ENCODE data around the gene GMCL1.
"Not testable (repeated sequence)": the region's sequence is repeated elsewhere in the genome, so short reads cannot be mapped to it uniquely, and the experiment has no call there.

The GMCL1 gene, protein sequence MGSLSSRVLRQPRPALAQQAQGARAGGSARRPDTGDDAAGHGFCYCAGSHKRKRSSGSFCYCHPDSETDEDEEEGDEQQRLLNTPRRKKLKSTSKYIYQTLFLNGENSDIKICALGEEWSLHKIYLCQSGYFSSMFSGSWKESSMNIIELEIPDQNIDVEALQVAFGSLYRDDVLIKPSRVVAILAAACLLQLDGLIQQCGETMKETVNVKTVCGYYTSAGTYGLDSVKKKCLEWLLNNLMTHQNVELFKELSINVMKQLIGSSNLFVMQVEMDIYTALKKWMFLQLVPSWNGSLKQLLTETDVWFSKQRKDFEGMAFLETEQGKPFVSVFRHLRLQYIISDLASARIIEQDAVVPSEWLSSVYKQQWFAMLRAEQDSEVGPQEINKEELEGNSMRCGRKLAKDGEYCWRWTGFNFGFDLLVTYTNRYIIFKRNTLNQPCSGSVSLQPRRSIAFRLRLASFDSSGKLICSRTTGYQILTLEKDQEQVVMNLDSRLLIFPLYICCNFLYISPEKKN

DNA sequence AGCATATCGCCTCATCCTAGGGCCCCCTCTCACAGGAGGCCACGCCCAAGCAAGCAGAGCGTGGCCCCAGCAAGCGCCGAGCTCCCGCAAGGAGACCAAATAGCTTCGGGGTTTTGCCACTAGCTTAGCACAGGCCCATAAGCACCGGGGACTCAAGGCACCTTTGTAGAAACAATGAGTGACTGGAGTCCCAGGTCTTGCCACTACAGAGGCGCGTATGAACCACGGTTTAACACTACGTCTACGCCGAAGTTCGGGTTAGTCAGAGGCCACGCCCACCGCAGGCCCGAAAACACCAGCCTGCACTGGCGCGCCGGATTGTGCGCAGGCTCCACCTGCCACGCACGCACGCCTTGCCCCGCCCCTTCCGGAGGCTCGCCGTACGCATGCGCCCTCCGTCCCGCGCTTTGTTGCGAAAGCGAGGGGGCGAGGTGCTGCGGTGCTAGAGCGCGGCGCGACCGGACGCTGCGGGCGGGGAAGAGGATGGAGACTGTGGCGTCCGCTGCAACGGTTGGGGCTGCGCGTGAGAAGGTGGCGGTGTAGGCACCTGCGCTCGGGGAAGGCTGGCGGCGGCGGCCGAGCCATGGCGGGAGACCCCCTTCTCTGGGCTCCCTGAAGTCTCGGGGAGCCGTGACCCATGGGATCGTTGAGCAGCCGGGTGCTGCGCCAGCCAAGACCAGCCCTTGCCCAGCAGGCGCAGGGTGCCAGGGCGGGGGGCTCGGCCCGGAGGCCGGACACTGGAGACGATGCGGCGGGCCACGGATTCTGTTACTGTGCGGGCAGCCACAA, at the start of gene GMCL1:
GMCL1 (plus strand) TSS at position 405 of the 789 bp plus-strand sequence; CDS start at position 638, 233 bp downstream.
- DNase-seq (ENCODE audit: low read depth, low spot score), result peak; percentile 94

GRCh38 chr2:69780921-69781320, 48.5 kb upstream of the GMCL1 start:
- DNase-seq (ENCODE audit: low read depth, low spot score), result no peak

- no peak for DNase-seq (ENCODE audit: low read depth, low spot score)
These were observed 47.9 kb upstream of the GMCL1 start for GRCh38 chr2:69781321-69782248.

- DNase-seq (ENCODE audit: low read depth, low spot score), result no peak
These were observed 45.2 kb upstream of the GMCL1 start for GRCh38 chr2:69784228-69784627.

GRCh38 chr2:69785358-69785757, 44.1 kb upstream of the GMCL1 start:
- DNase-seq (ENCODE audit: low read depth, low spot score), result no peak

GRCh38 chr2:69786052-69786560, 43.4 kb upstream of the GMCL1 start:
- no peak for DNase-seq (ENCODE audit: low read depth, low spot score)

DNA sequence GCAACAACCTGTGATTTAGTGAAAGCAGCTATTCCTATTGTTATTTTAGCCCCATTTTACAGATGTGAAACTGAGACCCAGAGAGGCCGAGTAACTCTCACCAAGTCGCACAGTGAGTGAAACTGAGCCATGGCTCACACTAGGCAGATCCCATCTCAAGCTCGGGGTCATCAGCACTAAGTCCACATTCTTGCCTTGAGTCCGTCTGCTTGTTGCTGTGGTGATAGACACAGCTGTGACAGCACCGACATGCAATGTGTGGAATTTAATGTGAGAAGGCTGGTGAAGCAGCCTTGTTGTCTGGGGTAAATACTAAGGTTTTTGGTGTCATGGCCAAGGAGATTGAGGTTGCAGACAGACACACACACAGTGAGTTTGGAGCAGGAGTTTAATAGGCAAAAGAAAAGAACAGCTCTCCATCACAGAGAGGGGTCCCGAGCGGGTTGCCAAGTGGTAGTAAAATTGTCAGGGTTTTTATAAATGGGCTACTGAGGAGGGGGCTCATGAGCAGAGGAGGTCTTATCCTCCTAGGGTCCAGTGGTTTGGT, 40.2 kb upstream of the GMCL1 start:
- no peak for DNase-seq (ENCODE audit: low read depth, low spot score)

GRCh38 chr2:69789772-69790600, 39.5 kb upstream of the GMCL1 start:
- no peak for DNase-seq (ENCODE audit: low read depth, low spot score)

GRCh38 chr2:69790601-69790959, 38.9 kb upstream of the GMCL1 start:
- no peak for DNase-seq (ENCODE audit: low read depth, low spot score)

DNA sequence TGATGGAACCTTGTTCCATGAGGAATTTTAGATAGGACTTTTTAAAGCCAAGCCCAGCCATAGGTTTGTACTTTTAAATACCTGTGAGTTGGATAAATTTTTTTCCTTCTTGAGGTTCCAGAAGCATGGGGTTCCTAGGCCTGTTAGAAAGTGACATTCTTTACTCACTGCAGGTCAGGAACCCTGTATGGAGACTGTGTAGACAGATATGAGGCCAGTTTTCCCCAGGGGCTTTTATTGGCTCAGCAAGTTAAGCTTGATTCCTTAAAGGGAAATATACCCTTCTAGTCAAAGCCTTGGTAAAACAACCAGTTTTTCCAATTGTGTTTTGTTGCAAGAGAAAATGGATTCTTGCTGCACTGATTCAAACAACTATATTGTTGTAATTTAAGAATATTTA, 38.4 kb upstream of the GMCL1 start:
- no peak for DNase-seq (ENCODE audit: low read depth, low spot score)

- DNase-seq (ENCODE audit: low read depth, low spot score), result no peak
These were observed 33.3 kb upstream of the GMCL1 start for GRCh38 chr2:69796174-69796573.

- DNase-seq (ENCODE audit: low read depth, low spot score), result no peak
These were observed 32.2 kb upstream of the GMCL1 start for GRCh38 chr2:69797235-69797634.

GRCh38 chr2:69797836-69798289, 31.6 kb upstream of the GMCL1 start:
- DNase-seq (ENCODE audit: low read depth, low spot score), result no peak

DNA sequence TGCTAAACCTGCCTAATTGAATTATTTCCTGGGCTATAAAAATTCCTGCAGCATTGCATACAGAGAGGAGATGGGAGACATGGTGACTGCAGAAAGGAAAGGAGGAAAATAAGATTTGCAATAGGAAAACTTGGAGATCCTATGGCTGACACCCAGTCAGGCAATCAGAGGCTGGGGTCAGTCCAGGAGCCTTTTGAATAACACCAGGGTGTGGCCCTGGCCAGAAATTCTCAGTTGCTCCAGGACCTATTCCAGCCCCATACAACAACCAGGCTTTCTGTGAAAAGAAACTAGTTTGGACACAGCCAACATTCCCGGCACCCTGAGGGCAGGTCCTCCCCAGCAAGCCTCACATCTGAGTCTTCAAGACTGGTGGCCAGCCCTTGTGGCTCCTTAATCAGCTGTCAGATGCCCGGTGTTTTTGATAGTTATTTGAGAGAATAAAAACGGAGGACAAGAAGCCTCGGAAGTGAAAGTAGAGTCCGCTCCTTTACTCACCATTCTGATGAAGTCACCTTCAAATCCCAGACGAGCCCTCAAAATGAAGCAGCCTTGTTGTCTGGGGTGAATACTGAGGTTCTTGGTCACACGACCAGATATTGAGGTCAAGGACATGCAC, 31.1 kb upstream of the GMCL1 start:
- DNase-seq (ENCODE audit: low read depth, low spot score), result no peak

GRCh38 chr2:69798909-69799526, 30.4 kb upstream of the GMCL1 start:
- no peak for DNase-seq (ENCODE audit: low read depth, low spot score)

DNA sequence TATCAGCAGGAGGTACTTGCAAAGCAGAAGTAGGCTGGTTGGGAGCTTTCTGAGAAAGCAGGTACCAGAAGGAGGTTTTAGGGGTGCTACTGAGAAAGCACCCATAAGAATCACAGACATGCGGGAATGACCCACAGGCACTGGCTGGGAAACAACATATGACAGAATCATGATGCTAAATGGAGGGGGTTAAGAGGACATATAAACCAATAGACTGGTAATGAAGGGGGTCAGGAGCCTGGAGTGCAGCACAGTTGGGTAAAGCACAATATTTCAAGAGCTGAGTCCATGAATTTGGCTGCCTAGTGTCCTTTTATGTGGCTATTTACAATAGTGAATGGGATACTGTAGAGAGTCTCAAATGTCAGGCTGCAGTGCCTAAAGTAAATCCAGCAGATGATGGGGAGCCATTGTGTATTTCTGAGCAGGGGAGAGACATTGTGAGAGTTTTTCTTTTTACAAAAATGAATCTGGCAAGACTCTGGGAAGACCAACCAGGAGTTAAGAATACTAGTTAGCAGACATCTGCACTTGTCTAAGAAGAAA, 27.6 kb upstream of the GMCL1 start:
- DNase-seq (ENCODE audit: low read depth, low spot score), result no peak

DNA sequence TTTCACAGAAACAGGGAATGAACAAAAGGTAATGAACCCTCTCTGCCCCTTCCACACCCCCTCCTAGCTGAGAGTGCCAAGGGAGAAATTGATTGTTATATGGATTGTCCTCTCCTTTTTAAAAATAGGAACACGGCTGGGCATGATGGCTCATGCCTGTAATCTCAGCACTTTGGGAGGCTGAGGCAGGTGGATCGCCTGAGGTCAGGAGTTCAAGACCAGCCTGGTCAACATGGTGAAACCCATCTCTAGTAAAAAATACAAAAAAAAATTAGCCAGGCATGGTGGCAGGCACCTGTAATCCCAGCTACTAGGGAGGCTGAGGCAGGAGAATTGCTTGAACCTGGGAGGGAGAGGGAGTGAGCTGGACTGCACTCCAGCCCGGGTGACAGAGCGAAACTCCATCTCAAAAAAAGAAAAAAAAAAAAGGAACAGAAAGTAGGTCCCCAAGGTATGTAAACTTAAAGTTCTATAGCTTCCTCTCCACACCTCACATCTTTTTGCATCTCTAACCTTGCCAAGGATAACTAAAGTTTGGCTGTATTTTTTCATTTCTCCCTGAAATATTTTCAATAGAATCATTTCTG, 26.6 kb upstream of the GMCL1 start:
- not testable (repeated sequence) for DNase-seq (ENCODE audit: low read depth, low spot score)

GRCh38 chr2:69804416-69804815, 25.0 kb upstream of the GMCL1 start:
- DNase-seq (ENCODE audit: low read depth, low spot score), result no peak

DNA sequence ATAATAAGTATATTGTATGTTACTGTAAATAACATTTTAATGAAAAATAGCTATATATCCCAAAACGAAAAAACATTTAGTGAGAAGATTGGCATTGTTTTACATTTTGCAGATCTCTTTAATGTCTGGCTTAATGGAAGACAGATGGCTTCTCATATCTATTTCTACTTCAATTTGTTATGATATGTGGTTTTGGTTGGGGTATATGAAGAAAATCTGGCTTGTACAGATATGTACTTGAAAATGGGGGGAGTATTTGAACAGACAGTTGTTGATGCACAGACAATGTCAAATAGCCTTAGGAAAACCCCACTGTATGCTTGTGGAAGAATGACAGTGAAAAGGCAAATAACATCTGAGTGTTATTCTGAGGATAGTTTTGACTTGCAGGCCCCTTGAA, 23.6 kb upstream of the GMCL1 start:
- DNase-seq (ENCODE audit: low read depth, low spot score), result no peak

Measured in brain pericyte (primary cell).